Measurements from ENCODE around the gene GBA2.

Gene GBA2

GRCh38 chr9:35714123-35714522, 34.9 kb downstream of the GBA2 start:
- DNase-seq: no peak

GRCh38 chr9:35713578-35713977, 35.5 kb downstream of the GBA2 start:
- DNase-seq: no peak

DNA sequence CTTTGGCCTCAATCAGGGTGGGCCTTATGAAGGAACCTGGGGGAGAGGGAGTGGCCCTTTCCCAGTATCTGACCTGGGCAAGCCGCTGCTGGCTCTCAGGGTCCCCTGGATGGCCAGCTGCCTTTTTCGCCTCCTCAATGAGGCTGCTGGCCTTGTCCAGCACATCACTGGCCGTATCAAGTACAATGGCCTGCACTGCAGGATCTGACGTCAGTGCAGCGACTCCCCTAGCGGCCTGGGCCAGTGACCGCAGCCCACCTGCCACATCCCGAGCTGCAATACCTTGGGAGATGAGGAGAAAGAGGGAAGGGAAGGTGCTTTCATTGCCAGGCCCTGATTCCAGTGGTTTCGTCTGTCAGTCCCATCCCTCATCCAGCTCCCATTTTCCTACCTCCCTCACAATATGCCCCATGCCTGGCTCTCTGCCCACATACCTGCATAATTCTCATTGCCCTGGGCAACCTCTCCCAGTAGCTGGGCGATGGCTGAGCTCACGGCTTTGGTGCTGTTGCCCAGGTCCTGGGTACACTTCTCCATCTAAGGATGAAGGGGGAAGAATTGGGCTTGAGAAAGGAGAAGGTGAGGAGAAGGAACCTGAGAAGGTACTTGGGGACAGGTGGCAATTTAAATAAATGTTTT, 36.1 kb downstream of the GBA2 start:
- DNase-seq: no peak

GRCh38 chr9:35711501-35712428, 37.3 kb downstream of the GBA2 start:
- DNase-seq: no peak

DNA sequence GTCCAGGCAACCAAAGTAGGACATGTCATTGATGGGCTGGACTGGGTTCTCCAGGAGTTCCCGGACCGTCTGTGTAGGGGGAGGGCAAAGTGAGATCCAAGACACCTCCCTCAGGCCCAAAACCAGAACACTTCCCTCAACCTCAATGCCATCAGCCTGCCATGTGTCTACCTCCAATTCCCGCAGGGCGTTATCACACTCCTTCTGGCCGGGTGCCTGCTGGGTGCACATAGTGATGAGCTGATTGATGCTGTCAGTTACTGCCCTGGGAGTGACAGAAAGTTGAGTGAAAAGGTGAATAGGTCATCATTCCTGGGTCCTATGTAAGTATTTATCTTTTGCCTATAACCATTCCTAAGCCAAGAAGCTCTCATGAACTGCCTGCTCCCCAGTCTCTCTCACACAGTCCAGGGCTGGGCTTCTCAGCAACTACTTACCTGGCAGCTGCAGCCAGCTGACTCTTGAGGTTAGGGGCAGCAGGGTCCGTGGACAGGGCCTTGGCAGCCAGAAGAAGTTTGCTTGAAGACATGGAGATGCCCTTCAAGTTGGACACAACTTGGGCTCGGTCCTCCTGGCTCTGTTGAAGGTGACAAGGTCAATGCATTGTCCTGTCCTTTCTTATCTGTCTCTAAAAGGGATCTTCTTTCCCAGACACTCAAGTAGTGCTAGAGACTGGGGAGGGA, 38.1 kb downstream of the GBA2 start:
- no peak for DNase-seq

- DNase-seq: no peak
Measured at GRCh38 chr9:35708146-35708545, 40.9 kb downstream of the GBA2 start.

DNA sequence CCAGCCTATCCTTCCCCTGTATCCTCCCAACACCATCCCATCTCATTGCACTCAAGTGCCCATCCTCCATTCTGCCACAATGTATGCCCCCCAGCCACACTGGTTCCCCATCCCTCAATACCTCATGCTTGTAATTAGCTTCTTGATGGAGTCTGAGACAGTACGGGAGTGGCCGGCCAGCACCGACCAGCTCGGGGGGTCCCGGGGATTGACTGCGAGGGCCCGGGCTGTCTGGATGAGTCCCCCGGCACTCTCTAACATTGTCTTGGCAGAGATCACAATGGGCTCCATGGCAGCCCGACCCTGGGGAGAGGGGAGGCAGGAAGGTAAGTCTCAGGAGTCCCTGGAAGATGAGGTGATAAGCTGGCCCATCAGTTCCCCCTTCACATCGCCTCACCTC, 42.1 kb downstream of the GBA2 start:
- no peak for DNase-seq

DNA sequence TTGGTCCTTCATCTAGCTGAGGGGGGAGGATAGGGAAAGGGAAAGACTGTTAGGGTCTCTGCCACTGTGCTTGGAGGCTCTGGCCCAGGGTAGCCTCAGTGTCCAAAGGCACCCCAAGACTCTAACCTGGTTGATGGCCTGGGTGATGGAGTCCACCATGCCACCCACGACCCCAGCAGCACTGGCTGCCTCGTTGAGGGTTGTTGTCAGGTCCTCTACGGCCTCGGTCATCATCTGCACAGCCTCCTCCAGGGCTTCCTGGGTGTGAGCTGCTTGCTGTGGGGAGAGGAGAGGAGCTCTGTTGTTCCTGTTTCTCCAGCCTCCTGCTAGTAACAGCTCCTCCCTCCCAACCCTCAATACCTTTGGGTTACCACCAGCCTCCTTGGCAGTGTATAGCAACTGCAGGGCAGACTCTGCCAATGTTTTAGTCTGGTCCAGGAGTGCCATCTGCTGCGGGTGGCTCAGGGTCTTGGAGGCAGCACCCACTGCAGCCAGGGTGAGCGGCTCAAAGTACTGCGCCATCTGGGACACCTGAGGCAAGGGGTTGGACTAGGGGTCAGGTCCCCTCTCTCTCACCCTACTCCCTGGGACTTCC, 43.1 kb downstream of the GBA2 start:
- no peak for DNase-seq

DNA sequence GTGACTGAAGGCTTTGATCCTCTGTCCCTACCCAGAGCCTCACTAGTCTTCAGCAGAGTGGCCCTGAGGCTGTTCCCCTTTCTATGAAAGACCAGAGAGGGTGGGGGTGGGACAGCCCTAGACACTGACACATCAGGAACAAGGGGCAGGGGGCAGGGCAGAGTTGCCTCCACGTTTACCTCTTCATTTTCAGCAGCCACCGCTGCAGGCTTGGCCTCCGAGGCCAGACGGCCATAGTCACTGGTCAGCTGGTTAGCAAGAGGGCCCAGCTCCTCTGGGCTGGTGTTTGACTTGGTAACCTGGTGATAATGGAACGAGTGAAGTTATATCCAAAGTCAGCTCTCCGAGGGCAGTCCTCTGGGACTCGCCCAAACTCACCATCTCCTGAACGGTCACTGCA, 43.7 kb downstream of the GBA2 start:
- DNase-seq: no peak

- no peak for DNase-seq
Measured at GRCh38 chr9:35703906-35704672, 44.9 kb downstream of the GBA2 start.

GRCh38 chr9:35702696-35703095, 46.3 kb downstream of the GBA2 start:
- no peak for DNase-seq

DNA sequence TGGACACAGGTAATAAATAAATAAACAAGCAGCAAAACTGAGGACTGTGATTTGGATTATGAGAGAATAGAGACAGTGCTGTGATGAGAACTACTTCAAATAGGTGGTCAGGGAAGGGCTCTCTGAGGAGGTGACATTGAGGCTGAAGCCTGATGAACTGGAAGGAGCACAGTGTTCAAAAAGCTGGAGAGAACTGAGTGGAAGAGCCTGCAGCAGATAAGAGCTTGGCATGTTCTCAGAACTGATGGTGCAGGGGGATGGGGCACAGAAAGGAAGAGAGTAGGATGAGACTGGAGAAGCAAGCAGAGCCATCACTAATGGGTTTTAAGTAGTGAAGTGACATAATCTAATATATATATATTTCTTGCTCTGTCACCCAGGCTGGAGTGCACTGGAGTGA, 48.1 kb downstream of the GBA2 start:
- DNase-seq: no peak

DNA sequence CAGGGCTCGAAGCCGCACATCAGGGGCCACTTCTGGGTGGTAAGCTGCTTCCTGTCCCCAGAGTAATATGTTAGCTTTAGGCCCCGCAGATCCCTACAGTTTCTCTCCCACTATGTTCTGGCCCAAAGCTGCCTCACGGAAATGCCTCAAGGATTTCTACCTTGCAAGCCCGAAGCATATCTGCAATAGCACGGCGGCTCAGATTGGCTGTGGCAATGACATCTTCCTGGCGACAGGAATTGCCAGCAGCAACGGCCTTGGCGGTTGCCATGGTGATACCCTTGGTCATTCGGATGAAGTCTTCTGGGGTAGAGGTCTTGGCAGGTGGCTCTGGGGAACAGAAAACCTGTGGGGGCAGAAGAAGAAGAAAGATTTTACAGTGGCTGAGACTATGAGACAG, 49.0 kb downstream of the GBA2 start:
- no peak for DNase-seq

- no peak for DNase-seq
Measured at GRCh38 chr9:35698231-35698630, 50.8 kb downstream of the GBA2 start.

- no peak for DNase-seq
Measured at GRCh38 chr9:35697486-35697885, 51.5 kb downstream of the GBA2 start.

DNA sequence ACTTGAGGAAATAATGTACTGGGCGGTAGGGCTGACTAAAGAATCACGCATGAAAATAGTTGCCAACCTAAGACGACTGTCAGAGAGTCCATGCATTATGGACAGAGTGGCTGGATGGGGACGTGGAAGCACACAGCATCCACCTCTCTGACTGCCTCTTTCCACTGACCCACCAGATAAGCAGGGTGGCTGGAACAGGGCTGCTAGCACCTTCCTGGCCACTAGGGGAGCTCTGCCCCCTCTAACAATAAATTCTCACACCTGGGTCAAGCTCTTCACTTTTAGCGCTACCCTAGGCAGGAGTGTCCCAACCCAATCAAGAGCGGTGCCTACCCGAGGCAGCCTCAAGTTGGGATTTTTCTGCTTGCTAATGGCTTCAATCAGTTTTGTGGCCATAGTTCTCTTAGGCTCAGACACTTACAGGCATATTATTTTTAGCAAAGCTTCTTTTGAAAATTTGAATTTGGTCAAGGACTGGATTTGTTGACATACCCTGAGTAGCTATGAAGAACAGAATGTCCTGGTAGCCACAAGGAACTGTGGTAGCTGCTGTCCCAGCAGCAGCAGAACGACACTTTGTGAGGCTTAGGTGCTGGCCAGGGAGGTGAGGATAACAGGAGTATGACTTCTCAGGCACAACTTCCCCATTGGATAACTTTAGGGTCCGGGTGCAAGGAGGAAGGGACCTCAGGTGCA, 52.4 kb downstream of the GBA2 start:
- peak; percentile 77 for DNase-seq

DNA sequence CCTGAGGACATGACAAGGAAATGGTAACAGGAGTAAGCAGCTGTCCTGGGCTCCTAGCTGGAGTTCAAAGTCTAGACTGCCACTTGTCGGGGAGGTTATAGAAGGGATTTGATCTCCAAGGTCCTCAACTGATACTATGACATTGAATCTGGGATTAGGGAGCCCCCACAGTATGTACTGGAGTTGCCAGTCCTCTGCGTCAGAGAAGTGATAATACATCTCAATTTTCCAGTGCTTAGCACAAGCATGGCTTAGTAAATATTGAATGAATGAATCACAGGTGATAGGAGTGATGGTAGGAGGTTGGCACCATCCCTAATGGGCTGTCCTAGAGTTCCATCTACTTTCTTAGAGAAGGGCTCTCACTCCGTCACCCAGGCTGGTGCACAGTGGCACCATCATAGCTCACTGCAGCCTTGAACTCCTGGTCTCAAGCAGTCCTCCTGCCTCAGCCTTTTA, 53.1 kb downstream of the GBA2 start:
- no peak for DNase-seq

GRCh38 chr9:35691757-35692301, 57.2 kb downstream of the GBA2 start:
- no peak for DNase-seq

DNA sequence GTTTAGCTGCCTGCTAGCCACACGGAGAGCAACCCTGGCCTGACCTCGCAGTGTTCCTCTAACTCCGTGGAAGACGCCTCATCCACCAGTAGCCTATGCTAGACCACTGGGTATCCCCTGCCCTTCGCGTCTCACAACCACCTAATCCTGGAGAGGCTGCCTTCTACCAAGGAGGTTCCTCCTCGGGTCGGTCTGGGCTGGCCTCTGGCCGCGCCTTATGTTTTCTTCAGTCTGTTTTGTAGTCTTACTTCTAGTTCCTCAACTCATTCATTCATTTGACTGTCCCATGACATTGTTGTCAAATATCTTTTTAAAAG, 57.7 kb downstream of the GBA2 start:
- DNase-seq: no peak

DNA sequence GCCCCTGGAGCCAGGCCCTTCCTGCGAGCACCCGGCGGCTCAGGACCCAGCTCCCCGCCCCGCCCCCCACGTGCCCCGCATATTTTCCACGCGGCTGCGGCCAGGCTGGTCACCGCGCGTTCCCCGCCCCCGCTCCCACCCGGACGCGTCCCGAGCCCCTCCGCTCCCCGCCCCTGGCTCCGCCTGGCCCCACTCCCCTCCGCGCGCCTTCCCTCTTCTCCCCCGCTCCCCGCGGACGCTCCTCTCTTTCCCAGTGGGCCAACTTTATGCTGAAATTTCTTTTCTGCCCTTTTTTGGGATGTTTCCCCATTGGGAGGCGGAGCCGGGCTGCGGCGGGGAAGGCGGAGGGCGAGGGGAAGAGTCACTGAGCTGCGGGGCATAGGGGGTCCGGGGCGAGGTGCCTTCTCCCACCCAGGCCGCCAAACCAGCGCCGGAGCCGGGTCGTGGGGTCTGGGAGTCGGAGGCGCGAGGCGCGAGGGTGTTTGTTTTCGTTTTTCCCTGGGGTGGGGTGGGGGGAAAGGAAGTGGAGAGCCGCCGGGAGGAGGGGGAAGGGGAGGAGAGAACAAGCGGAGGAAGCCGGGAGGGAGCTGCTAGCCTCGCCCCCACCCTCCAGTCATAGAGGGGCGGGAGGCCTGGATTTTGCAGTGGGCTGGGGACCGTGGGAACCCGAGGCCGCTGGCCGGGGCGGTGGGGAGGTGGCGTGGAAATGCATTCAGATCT, 58.3 kb downstream of the GBA2 start:
- peak; percentile 69 for DNase-seq

DNA sequence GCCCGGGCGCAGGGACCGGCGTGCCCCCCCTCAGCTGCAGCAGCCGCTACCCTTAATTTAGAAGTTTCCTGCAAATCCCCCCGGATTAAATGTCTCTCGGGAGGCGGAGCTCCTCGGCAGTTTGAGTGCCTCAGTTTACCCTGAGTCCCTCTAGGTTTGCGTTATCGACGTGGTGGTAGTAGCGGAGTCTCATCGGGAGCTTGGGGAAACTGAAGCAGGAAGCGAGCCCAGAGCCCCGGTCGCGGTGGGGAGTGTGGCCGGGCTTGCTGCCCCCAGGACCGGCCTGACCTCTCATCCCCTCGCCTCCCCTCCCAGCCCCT, 58.8 kb downstream of the GBA2 start:
- no peak for DNase-seq

All from OCI-M1 (cell line).